Esophagus muscularis mucosa (tissue), 3 donors: Measurements from ENCODE around the gene MYOF.

Experiments
- CTCF ChIP-seq, 3 experiments: fragments of 200-600 bp in 2 of 3; fragments of 450-650 bp in 1 of 3; sonication (generic) in 2 of 3; IDR thresholded peaks; one replicate each; pipeline ENCODE4 v1.5.1; 2017 to 2019; ENCODE audit warnings: antibody characterized with exemption in 3 of 3, mild to moderate bottlenecking in 2 of 3, moderate library complexity in 1 of 3
- POLR2AphosphoS5 ChIP-seq, 2 donors: sonication (generic); formaldehyde crosslinking; IDR thresholded peaks; one replicate each; pipeline ENCODE4 v1.6.1; 2017; ENCODE audit warnings: antibody characterized with exemption in 2 of 2

GRCh38 chr10:93363891-93364648 lies 118.1 kb downstream of the MYOF start:
- TF ChIP-seq CTCF (IDR thresholded peaks at IDR 0.05) = no peak
- no peak for TF ChIP-seq POLR2AphosphoS5 (IDR thresholded peaks at IDR 0.05)
